ENCODE data around the gene HNF4A. TPM values are rescaled to one million over a fixed set of nuclear protein-coding genes. Genes with fewer than 3 reads are reported as not detected.

Gene HNF4A
- total and polyA plus RNA-seq, 2 donors (not counting 1 experiment from before 2014, with no cell fraction given), result not detected

GRCh38 chr20:44335675-44336074 lies 19.8 kb upstream of the HNF4A start:
- Histone ChIP-seq H3K79me2 (ENCODE audit: control insufficient read depth, insufficient read depth, low read length) (no peaks in the 10 kb centered on the region), H2AFZ (ENCODE audit: insufficient read depth, low read depth, low read length, poor library complexity, severe bottlenecking) (no peak overlapping the region), H3K9ac (ENCODE audit: low read length) (no peak overlapping the region), H3K9me3 (ENCODE audit: control extremely low read depth in 1 of 3, control insufficient read depth in 2 of 3, insufficient read depth in 1 of 3, low read length in 2 of 3) (no peaks in the 10 kb centered on the region), H3K4me3 (ENCODE audit: control extremely low read depth in 1 of 5, extremely low read depth in 1 of 5, insufficient read depth in 1 of 5, low read depth in 2 of 5, low read length in 4 of 5) (no peak overlapping the region), H3K4me1 (ENCODE audit: control insufficient read depth in 2 of 2, insufficient read depth in 2 of 2, low read length in 2 of 2) (no peaks in the 10 kb centered on the region), H3K27me3 (replicated peaks in 1 of 4; ENCODE audit: control extremely low read depth in 1 of 4, control insufficient read depth in 3 of 4, insufficient read depth in 4 of 4, low read length in 3 of 4) (peaks cover 0 to 5% (median 2%) of the 10 kb centered on the region in 4 experiments), H3K4me2 (replicated peaks; ENCODE audit: low read depth, low read length, poor library complexity, severe bottlenecking) (no peak overlapping the region), H3K36me3 (replicated peaks in 1 of 2; ENCODE audit: control extremely low read depth in 1 of 2, control insufficient read depth in 1 of 2, extremely low read depth in 1 of 2, insufficient read depth in 2 of 2, low read length in 1 of 2) (no peaks in the 10 kb centered on the region), H4K20me1 (ENCODE audit: control insufficient read depth, insufficient read depth, low read length, poor library complexity, severe bottlenecking) (no peaks in the 10 kb centered on the region), H3K27ac (ENCODE audit: low read length in 2 of 2) (no peak overlapping the region)
- intact Hi-C loops (cut with micrococcal nuclease), result no loop called here
- Mint-ChIP-seq H3K9me3 (ENCODE audit: insufficient read depth) (no peaks in the 10 kb centered on the region), H3K27ac (no peak overlapping the region), H3K4me3 (no peak overlapping the region), H3K27me3 (peaks cover 31% of the 10 kb centered on the region), H3K4me1 (no peaks in the 10 kb centered on the region)
- WGBS (ENCODE audit: insufficient coverage), result 88% methylated on average over 2 of the region's 2 CpGs
- DNase-seq, result no peak
- no peak for ATAC-seq (ENCODE audit: low read depth)
- TF ChIP-seq EZH2 (IDR thresholded peaks at IDR 0.05; ENCODE audit: borderline replicate concordance, insufficient read depth, low read depth, low read length, poor library complexity, severe bottlenecking), result no peak
- TF ChIP-seq, protein P1, sequence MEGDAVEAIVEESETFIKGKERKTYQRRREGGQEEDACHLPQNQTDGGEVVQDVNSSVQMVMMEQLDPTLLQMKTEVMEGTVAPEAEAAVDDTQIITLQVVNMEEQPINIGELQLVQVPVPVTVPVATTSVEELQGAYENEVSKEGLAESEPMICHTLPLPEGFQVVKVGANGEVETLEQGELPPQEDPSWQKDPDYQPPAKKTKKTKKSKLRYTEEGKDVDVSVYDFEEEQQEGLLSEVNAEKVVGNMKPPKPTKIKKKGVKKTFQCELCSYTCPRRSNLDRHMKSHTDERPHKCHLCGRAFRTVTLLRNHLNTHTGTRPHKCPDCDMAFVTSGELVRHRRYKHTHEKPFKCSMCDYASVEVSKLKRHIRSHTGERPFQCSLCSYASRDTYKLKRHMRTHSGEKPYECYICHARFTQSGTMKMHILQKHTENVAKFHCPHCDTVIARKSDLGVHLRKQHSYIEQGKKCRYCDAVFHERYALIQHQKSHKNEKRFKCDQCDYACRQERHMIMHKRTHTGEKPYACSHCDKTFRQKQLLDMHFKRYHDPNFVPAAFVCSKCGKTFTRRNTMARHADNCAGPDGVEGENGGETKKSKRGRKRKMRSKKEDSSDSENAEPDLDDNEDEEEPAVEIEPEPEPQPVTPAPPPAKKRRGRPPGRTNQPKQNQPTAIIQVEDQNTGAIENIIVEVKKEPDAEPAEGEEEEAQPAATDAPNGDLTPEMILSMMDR (IDR thresholded peaks at IDR 0.05), result no peak
- POLR2A ChIA-PET, result no interaction called here
- CTCF ChIA-PET, result no interaction called here

GRCh38 chr20:44336086-44336485 lies 19.4 kb upstream of the HNF4A start:
- H3K4me3 Mint-ChIP-seq, result no peak overlapping the region
- Histone ChIP-seq H3K79me2 (ENCODE audit: control insufficient read depth, insufficient read depth, low read length) (no peaks in the 10 kb centered on the region), H3K4me2 (replicated peaks; ENCODE audit: low read depth, low read length, poor library complexity, severe bottlenecking) (no peak overlapping the region), H4K20me1 (ENCODE audit: control insufficient read depth, insufficient read depth, low read length, poor library complexity, severe bottlenecking) (no peaks in the 10 kb centered on the region), H2AFZ (ENCODE audit: insufficient read depth, low read depth, low read length, poor library complexity, severe bottlenecking) (no peak overlapping the region), H3K27ac (ENCODE audit: low read length in 2 of 2) (no peak overlapping the region), H3K27me3 (replicated peaks in 1 of 4; ENCODE audit: control extremely low read depth in 1 of 4, control insufficient read depth in 3 of 4, insufficient read depth in 4 of 4, low read length in 3 of 4) (peaks cover 0 to 5% (median 2%) of the 10 kb centered on the region in 4 experiments), H3K9me3 (ENCODE audit: control extremely low read depth in 1 of 3, control insufficient read depth in 2 of 3, insufficient read depth in 1 of 3, low read length in 2 of 3) (no peaks in the 10 kb centered on the region), H3K4me3 (ENCODE audit: control extremely low read depth in 1 of 5, extremely low read depth in 1 of 5, insufficient read depth in 1 of 5, low read depth in 2 of 5, low read length in 4 of 5) (no peak overlapping the region), H3K36me3 (replicated peaks in 1 of 2; ENCODE audit: control extremely low read depth in 1 of 2, control insufficient read depth in 1 of 2, extremely low read depth in 1 of 2, insufficient read depth in 2 of 2, low read length in 1 of 2) (no peaks in the 10 kb centered on the region), H3K9ac (ENCODE audit: low read length) (no peak overlapping the region), H3K4me1 (ENCODE audit: control insufficient read depth in 2 of 2, insufficient read depth in 2 of 2, low read length in 2 of 2) (no peaks in the 10 kb centered on the region)
- intact Hi-C loops (cut with micrococcal nuclease), result no loop called here
- peaks cover 30% of the 10 kb centered on the region for H3K27me3 Mint-ChIP-seq
- TF ChIP-seq, protein P1 (IDR thresholded peaks at IDR 0.05), result no peak
- TF ChIP-seq EZH2 (IDR thresholded peaks at IDR 0.05; ENCODE audit: borderline replicate concordance, insufficient read depth, low read depth, low read length, poor library complexity, severe bottlenecking), result no peak
- no peak overlapping the region for H3K27ac Mint-ChIP-seq
- no peaks in the 10 kb centered on the region for H3K9me3 Mint-ChIP-seq (ENCODE audit: insufficient read depth)
- H3K4me1 Mint-ChIP-seq, result no peaks in the 10 kb centered on the region
- ChIA-PET CTCF (no interaction called here), POLR2A (no interaction called here)
- 40% methylated on average over 14 of the region's 15 CpGs for WGBS (ENCODE audit: insufficient coverage)
- ATAC-seq (ENCODE audit: low read depth) (no peak), DNase-seq (no peak)

Data from B cell (primary cell).